HepG2 (cell line): ENCODE measurements around the gene GNAZ. TPM values are rescaled to one million over a fixed set of nuclear protein-coding genes. Genes with fewer than 3 reads are reported as not detected.

Source experiments
- ATAC-seq: fragments of 200-7000 bp; cut with Tn5 transposase; 3 replicates; pipeline ENCODE4 v1.9.1; 2020; ENCODE audit warnings: mild to moderate bottlenecking, moderate library complexity
- BruUV-seq: library from RNA; stranded (reverse); fragments of 400-500 nt; replicated peaks from 2 replicates; lab custom pipeline; 2021; lab: Mats Ljungman, UMichigan
- CTCF ChIA-PET: fragments of 300-600 bp; formaldehyde crosslinking; extraction: SDS; loops from one replicate; lab custom pipeline; 2021; ENCODE audit warnings: low total read pairs, inconsistent platforms, low intra/inter-chr PET ratio; lab: Yijun Ruan, JAX
- POLR2A ChIA-PET: fragments of 350-600 bp; sonication (Branson Sonifier 250); formaldehyde crosslinking; loops from one replicate; lab custom pipeline; 2020; ENCODE audit warnings: antibody characterized with exemption, inconsistent platforms; lab: Yijun Ruan, JAX
- DNase-seq: peaks from one replicate; pipeline ENCODE4 v3.0.0-alpha.2; 2015; ENCODE audit warnings: low spot score
- FAIRE-seq: peaks from 3 replicates; lab custom pipeline; 2011; peaks lifted over from hg19 to GRCh38; lab: Jason Lieb, UNC
- H2AFZ ChIP-seq: one replicate; pipeline ENCODE4 v1.6.1; 2011; ENCODE audit warnings: low read length, inconsistent platforms
- H3K27ac ChIP-seq: fragments of 300-600 bp; 3 replicates; pipeline ENCODE4 v1.8.0; 2011; ENCODE audit warnings: mixed run types, mild to moderate bottlenecking, mixed read lengths, low read length, inconsistent platforms; ENCODE audit not compliant: insufficient read depth; ENCODE audit errors: extremely low read length
- H3K27me3 ChIP-seq, 2 experiments: fragments of 200-600 bp in 1 of 2; 2 replicates in 1 of 2; 3 replicates in 1 of 2; pipeline versions ENCODE4 v1.6.0 to v1.8.0; 2011; ENCODE audit warnings: low read length in 2 of 2, mild to moderate bottlenecking in 2 of 2, moderate library complexity in 2 of 2, inconsistent platforms in 1 of 2; ENCODE audit not compliant: insufficient read depth in 2 of 2, control insufficient read depth in 1 of 2
- H3K36me3 ChIP-seq, 2 experiments: fragments of 200-600 bp in 1 of 2; replicated peaks in 1 of 2; 2 replicates in 1 of 2; 3 replicates in 1 of 2; pipeline versions ENCODE4 v1.5.1 to v1.8.0; 2011; ENCODE audit warnings: low read length in 2 of 2, inconsistent platforms in 1 of 2; ENCODE audit not compliant: insufficient read depth in 2 of 2, control insufficient read depth in 1 of 2
- H3K4me1 ChIP-seq: 2 replicates; pipeline ENCODE4 v1.5.1; 2012; ENCODE audit warnings: low read length, inconsistent platforms; ENCODE audit not compliant: insufficient read depth
- H3K4me2 ChIP-seq: 2 replicates; pipeline ENCODE4 v1.6.0; 2011; ENCODE audit warnings: low read depth, low read length, inconsistent platforms
- H3K4me3 ChIP-seq, 3 experiments: fragments of 200-600 bp in 1 of 3; sonication (generic), shearing (Covaris generic) in 1 of 3; replicated peaks in 1 of 3; 2 replicates each; pipeline ENCODE4 v1.5.1; 2011 to 2016; ENCODE audit warnings: low read length in 3 of 3, inconsistent platforms in 2 of 3, low read depth in 2 of 3, mild to moderate bottlenecking in 2 of 3, control low read depth in 1 of 3, mixed read lengths in 1 of 3; ENCODE audit not compliant: insufficient read depth in 1 of 3
- H3K79me2 ChIP-seq: one replicate; pipeline ENCODE4 v1.6.1; 2011; ENCODE audit warnings: low read length, inconsistent platforms; ENCODE audit not compliant: insufficient read depth
- H3K9ac ChIP-seq: 2 replicates; pipeline ENCODE4 v1.6.0; 2011; ENCODE audit warnings: mild to moderate bottlenecking, low read depth, low read length, inconsistent platforms; ENCODE audit not compliant: insufficient read depth
- H3K9me3 ChIP-seq: 2 replicates; pipeline ENCODE4 v1.5.1; 2012; ENCODE audit warnings: mild to moderate bottlenecking, low read length
- H4K20me1 ChIP-seq: 2 replicates; pipeline ENCODE4 v1.6.0; 2011; ENCODE audit warnings: inconsistent platforms, mild to moderate bottlenecking, low read length, moderate library complexity; ENCODE audit not compliant: insufficient read depth
- AGO2 ChIP-seq: fragments of 200-400 bp; formaldehyde crosslinking; optimal IDR thresholded peaks from 2 replicates; pipeline ENCODE3; 2017; ENCODE audit warnings: mild to moderate bottlenecking, low read depth, low read length, moderate library complexity
- ELF3 ChIP-seq: IDR thresholded peaks from 2 replicates; pipeline ENCODE4 v1.6.1; 2016; ENCODE audit warnings: missing genetic modification reagents, missing compliant biosample characterization
- FOXA3 ChIP-seq: IDR thresholded peaks from 2 replicates; pipeline ENCODE4 v1.6.1; 2016; ENCODE audit warnings: missing genetic modification reagents, missing compliant biosample characterization
- HHEX ChIP-seq: IDR thresholded peaks from 2 replicates; pipeline ENCODE4 v1.6.1; 2016; ENCODE audit warnings: control low read depth
- POLR2AphosphoS2 ChIP-seq: IDR thresholded peaks from 2 replicates; pipeline ENCODE4 v1.6.1; 2011; ENCODE audit warnings: low read depth, low read length, improper control_type of control experiment
- PRDM4 ChIP-seq: sonication (generic); formaldehyde crosslinking; IDR thresholded peaks from 2 replicates; pipeline ENCODE4 v1.9.0; 2021; ENCODE audit warnings: missing genetic modification reagents, borderline replicate concordance
- TAF15 ChIP-seq: fragments of 200-400 bp; formaldehyde crosslinking; IDR thresholded peaks from one replicate; pipeline ENCODE4 v1.6.1; 2018; ENCODE audit warnings: mild to moderate bottlenecking, low read depth, low read length; ENCODE audit not compliant: poor library complexity, severe bottlenecking
- ZBTB40 ChIP-seq, 2 experiments: fragments of 450-650 bp in 1 of 2; sonication (generic) in 1 of 2; formaldehyde crosslinking in 1 of 2; IDR thresholded peaks; 2 replicates each; pipeline versions ENCODE4 v1.6.1 to v1.8.0; 2016 to 2022; ENCODE audit warnings: antibody characterized with exemption in 1 of 2, mild to moderate bottlenecking in 1 of 2, missing genetic modification reagents in 1 of 2
- ZNF263 ChIP-seq: sonication (generic); formaldehyde crosslinking; IDR thresholded peaks from 2 replicates; pipeline ENCODE4 v1.4.0; 2020; ENCODE audit warnings: missing genetic modification reagents
- ZNF441 ChIP-seq: sonication (generic); formaldehyde crosslinking; IDR thresholded peaks from 2 replicates; pipeline ENCODE4 v1.7.0; 2021; ENCODE audit warnings: missing genetic modification reagents, borderline replicate concordance
- ZSCAN30 ChIP-seq: sonication (generic); formaldehyde crosslinking; IDR thresholded peaks from 2 replicates; pipeline ENCODE4 v1.5.0; 2020; ENCODE audit warnings: mild to moderate bottlenecking, missing genetic modification reagents
- WGBS: methylation state at CpG from one replicate; pipeline ENCODE4 v1.1.6; 2017; ENCODE audit warnings: low lambda C conversion rate; 5-methylcytosine and 5-hydroxymethylcytosine counted together
- in situ Hi-C: cut with HindIII; loops from 2 replicates; pipeline ENCODE4 v1.10.0; 2017; ENCODE audit warnings: low pct_unique_long_range_greater_than_20kb; ENCODE audit not compliant: extremely low pct_ligation_motif_present
- intact Hi-C: fragments of 100-400 bp; cut with micrococcal nuclease; formaldehyde crosslinking; loops from one replicate; pipeline ENCODE4 v1.10.0; 2022; ENCODE audit not compliant: unreplicated experiment
- polyA plus RNA-seq, 8 experiments: library from polyadenylated mRNA; depleted of rRNA in 3 of 8; stranded (reverse) in 7 of 8; unstranded in 1 of 8; fragments of >200 nt; fragmentation: Illumina TruSeq in 4 of 8; extraction: Trizol in 4 of 8; gene quantifications; 2 replicates each; pipeline versions ENCODE4 v1.2.1 to v1.2.3, GENCODE V29; 2011 to 2016; ENCODE audit warnings: low read depth in 4 of 8, missing spikeins in 1 of 8, mixed read lengths in 1 of 8; ENCODE audit not compliant: insufficient read depth in 1 of 8
- total RNA-seq, 5 experiments: library from RNA; depleted of rRNA; stranded (reverse); fragments of >200 nt; fragmentation: Illumina TruSeq; extraction: Trizol; gene quantifications; 2 replicates each; pipeline ENCODE4 v1.2.3, GENCODE V29; 2016; ENCODE audit warnings: low read depth in 1 of 5

GNAZ gene
- total and polyA plus RNA-seq, 2 of the 13 experiments (the other 11 are each of a cell fraction or from before 2014, with no cell fraction given), result 11.4 to 22.3 TPM

- no peak for ATAC-seq
- H3K9ac ChIP-seq, result no peak overlapping the region
- ChIA-PET CTCF (interaction anchor here (0.9 to 6.5 kb wide), 3 partner anchors 166 to 170 kb away, joined by 3 to 299 read pairs (median 5); no protein-coding TSS in a partner anchor), POLR2A (no interaction called here)
- BruUV-seq, result no TSS peak
- no peaks in the 10 kb centered on the region for H3K9me3 ChIP-seq
- DNase-seq, result no peak
- H3K4me1 ChIP-seq, result peaks cover 7% of the 10 kb centered on the region
- peaks cover 2 to 4% of the 10 kb centered on the region in 2 experiments; a peak in 2 of 5 replicates for H3K36me3 ChIP-seq
- no peak overlapping the region for H3K27ac ChIP-seq
- no peak overlapping the region for H3K4me2 ChIP-seq
- no peaks in the 10 kb centered on the region for H3K27me3 ChIP-seq
- no peak for FAIRE-seq
- H3K4me3 ChIP-seq, result no peak overlapping the region
- no peaks in the 10 kb centered on the region for H3K79me2 ChIP-seq
- intact Hi-C loops (loop anchor here (10.0 kb wide), 1 partner anchor 51 kb away; the partner anchor contains the start of gene GNAZ), in situ Hi-C loops (loop anchor here (5.0 to 10.0 kb wide), 2 partner anchors 168 to 281 kb away; no protein-coding TSS in a partner anchor)
- no peaks in the 10 kb centered on the region for H4K20me1 ChIP-seq
- no peak overlapping the region for H2AFZ ChIP-seq
- WGBS, result 90% methylated on average over 12 of the region's 18 CpGs
- TF ChIP-seq ZSCAN30, result no peak
- TF ChIP-seq ZNF441 (CRISPR knock-in tag), result no peak
- peak; percentile 43 for TF ChIP-seq AGO2
- TF ChIP-seq POLR2AphosphoS2, result no peak
- TF ChIP-seq TAF15, result no peak
- no peak for TF ChIP-seq ZNF263
- no peak for TF ChIP-seq HHEX (CRISPR knock-in tag)
- no peak for TF ChIP-seq PRDM4 (CRISPR knock-in tag)
- no peak for TF ChIP-seq ZBTB40 (IDR thresholded peaks at IDR 0.05)
- TF ChIP-seq ZBTB40 (CRISPR knock-in tag; IDR thresholded peaks at IDR 0.05), result no peak
- no peak for TF ChIP-seq ELF3 (CRISPR knock-in tag)
- no peak for TF ChIP-seq FOXA3 (CRISPR knock-in tag)
Observed at GRCh38 chr22:23125512-23126103, 55.3 kb downstream of the GNAZ start.
